ENCODE results near the gene B4GALNT3. TPM values are rescaled to one million over a fixed set of nuclear protein-coding genes. Genes with fewer than 3 reads are reported as not detected.

Gene B4GALNT3
- total and polyA plus RNA-seq, 10 of the 15 experiments (the other 5 are each of a cell fraction or from before 2014, with no cell fraction given), result 0.05 to 4.2 (median 2.7) TPM; not detected in 1

DNA sequence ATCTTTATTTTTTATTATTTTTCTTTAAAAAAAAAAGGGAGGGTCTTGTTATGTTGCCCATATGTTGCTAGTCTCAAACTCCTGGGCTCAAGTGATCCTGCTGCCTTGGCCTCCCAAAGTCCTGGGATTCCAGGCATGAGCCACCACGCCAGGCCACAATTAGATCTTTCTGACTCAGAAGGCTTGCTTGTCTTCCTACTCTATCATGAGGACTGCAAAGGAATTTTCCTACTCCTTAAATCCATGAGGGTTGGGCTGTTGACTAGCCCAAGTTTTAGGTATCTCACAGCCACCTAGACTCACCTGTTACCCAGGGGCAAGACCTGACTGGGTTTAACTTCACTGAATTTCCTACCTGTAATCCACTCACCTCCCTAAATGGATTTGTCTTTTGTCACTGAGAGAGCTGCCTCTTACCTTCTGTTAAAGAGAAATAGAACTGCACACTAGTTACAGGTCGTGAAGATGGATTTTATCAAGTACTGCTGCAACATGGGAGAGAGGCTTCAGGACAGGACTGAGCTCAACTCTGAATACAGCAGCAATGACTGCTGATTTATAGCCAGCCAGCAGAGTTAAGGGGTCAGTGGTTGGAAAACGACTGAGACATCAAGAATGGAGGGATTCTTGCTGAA, 72.3 kb downstream of the B4GALNT3 start (continued):
- TF ChIP-seq, protein P1, sequence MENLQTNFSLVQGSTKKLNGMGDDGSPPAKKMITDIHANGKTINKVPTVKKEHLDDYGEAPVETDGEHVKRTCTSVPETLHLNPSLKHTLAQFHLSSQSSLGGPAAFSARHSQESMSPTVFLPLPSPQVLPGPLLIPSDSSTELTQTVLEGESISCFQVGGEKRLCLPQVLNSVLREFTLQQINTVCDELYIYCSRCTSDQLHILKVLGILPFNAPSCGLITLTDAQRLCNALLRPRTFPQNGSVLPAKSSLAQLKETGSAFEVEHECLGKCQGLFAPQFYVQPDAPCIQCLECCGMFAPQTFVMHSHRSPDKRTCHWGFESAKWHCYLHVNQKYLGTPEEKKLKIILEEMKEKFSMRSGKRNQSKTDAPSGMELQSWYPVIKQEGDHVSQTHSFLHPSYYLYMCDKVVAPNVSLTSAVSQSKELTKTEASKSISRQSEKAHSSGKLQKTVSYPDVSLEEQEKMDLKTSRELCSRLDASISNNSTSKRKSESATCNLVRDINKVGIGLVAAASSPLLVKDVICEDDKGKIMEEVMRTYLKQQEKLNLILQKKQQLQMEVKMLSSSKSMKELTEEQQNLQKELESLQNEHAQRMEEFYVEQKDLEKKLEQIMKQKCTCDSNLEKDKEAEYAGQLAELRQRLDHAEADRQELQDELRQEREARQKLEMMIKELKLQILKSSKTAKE (IDR thresholded peaks at IDR 0.05; ENCODE audit: low read depth, poor library complexity, severe bottlenecking), result no peak
- TF ChIP-seq PAX8 (IDR thresholded peaks at IDR 0.05) (no peak), ZNF622 (IDR thresholded peaks at IDR 0.05) (no peak), LARP7 (IDR thresholded peaks at IDR 0.05) (no peak)

DNA sequence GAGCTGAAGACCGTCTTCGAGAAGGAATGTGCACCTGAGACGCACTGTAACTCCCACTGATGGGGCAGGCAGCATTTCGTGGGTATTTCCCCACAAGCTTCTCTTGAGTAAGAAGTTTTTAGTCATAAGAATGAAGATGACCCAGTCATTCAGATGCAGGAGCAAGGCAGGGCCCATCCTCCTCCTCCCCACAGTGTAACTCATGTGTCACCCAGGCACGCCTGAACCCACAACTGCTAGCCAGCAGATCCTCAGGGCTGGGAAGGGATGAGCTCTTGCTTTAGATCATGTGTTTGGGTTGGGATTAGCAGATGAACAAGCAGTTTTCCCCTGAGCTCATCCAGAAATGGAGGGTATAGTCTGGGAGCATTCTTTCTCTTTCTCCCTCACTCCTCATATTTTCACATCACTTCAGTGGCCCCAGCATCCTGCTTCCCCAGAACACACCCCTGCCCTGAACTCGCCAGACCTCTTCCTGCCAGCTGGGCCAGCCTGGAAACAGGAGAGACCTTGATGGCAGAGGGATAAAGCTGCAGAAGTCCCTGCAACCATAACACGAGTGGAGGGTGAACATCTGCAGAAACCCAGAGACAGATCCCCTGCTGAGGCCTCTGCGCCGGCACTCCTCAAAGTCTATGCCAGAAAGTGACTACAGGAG, 73.3 kb downstream of the B4GALNT3 start:
- SMC1A ChIA-PET (ENCODE audit: uncharacterized antibody, unreplicated experiment), result no interaction called here
- no peak overlapping the region for H3K4me3 ChIP-seq
- no peaks in the 10 kb centered on the region for H3K4me1 ChIP-seq (ENCODE audit: control insufficient read depth, insufficient read depth, low read length)
- no peaks in the 10 kb centered on the region for H3K79me2 ChIP-seq (ENCODE audit: control insufficient read depth, insufficient read depth, low read length)
- H3K36me3 ChIP-seq (ENCODE audit: control insufficient read depth in 2 of 2, insufficient read depth in 2 of 2, low read length in 1 of 2), result no peaks in the 10 kb centered on the region
- H4K20me1 ChIP-seq (ENCODE audit: control insufficient read depth, insufficient read depth), result no peaks in the 10 kb centered on the region
- RAD21 ChIA-PET (ENCODE audit: unreplicated experiment), result interaction anchor here (0.6 kb wide), 1 partner anchor 23 kb away, joined by 4 read pairs; no protein-coding TSS in a partner anchor
- ATAC-seq (no peak), DNase-seq (ENCODE audit: low read depth, low spot score) (no peak), FAIRE-seq (no peak)
- no peak overlapping the region for H3K9ac ChIP-seq (ENCODE audit: control insufficient read depth, insufficient read depth, low read length)
- peaks cover 0 to 2% of the 10 kb centered on the region in 2 experiments; a peak in 2 of 4 replicates for H3K27me3 ChIP-seq (replicated peaks in 1 of 2; ENCODE audit: control insufficient read depth in 2 of 2, insufficient read depth in 2 of 2, low read length in 1 of 2)
- BruUV-seq (replicated peaks), result no TSS peak
- intact Hi-C loops (cut with micrococcal nuclease; ENCODE audit: unreplicated experiment), result loop anchor here (5.0 kb wide), 1 partner anchor 76 kb away; the partner anchor contains the start of gene B4GALNT3
- in situ Hi-C loops (cut with MboI), result no loop called here
- POLR2A ChIA-PET, result no interaction called here
- H3K9me3 ChIP-seq (replicated peaks; ENCODE audit: control insufficient read depth, insufficient read depth, low read length), result peaks cover 3% of the 10 kb centered on the region; the same call in 2 of the 3 replicates
- no peak overlapping the region for H2AFZ ChIP-seq (ENCODE audit: control insufficient read depth, low read depth, low read length)
- no peak overlapping the region for H3K27ac ChIP-seq (ENCODE audit: control insufficient read depth, insufficient read depth)
- no peak overlapping the region for H3K4me2 ChIP-seq (ENCODE audit: control insufficient read depth, insufficient read depth)
- 42% methylated on average over 9 of the region's 9 CpGs for WGBS (ENCODE audit: insufficient coverage, insufficient replicate concordance, low lambda C conversion rate, missing lambda C conversion rate)
- CTCF ChIA-PET, result interaction anchor here (0.8 to 1.1 kb wide), 3 partner anchors 14 to 83 kb away, joined by 3 to 4 read pairs (median 3); no protein-coding TSS in a partner anchor
- TF ChIP-seq POU2F2 (IDR thresholded peaks at IDR 0.05; ENCODE audit: borderline replicate concordance, low read depth, low read length) (no peak), ETV6 (conservative IDR thresholded peaks at IDR 0.05 in 1 of 2, IDR thresholded peaks at IDR 0.05 in 1 of 2; ENCODE audit: borderline replicate concordance in 1 of 2, low read depth in 1 of 2) (no peak), CBFB (IDR thresholded peaks at IDR 0.05; ENCODE audit: low read depth) (no peak), POLR2AphosphoS5 (IDR thresholded peaks at IDR 0.05; ENCODE audit: low read length) (no peak), EGR1 (IDR thresholded peaks at IDR 0.05; ENCODE audit: borderline replicate concordance in 1 of 2, low read depth in 2 of 2, low read length in 2 of 2) (no peak), YY1 (IDR thresholded peaks at IDR 0.05; ENCODE audit: low read depth, low read length) (no peak), CHD4 (IDR thresholded peaks at IDR 0.05) (no peak), HDAC6 (IDR thresholded peaks at IDR 0.05; ENCODE audit: unreplicated experiment) (no peak), CHD2 (IDR thresholded peaks at IDR 0.05; ENCODE audit: borderline replicate concordance, low read depth, low read length) (no peak), NFIC (IDR thresholded peaks at IDR 0.05; ENCODE audit: low read depth, low read length) (no peak), YBX1 (IDR thresholded peaks at IDR 0.05) (no peak), EED (IDR thresholded peaks at IDR 0.05; ENCODE audit: low read depth) (no peak)
- TF ChIP-seq, protein P2, sequence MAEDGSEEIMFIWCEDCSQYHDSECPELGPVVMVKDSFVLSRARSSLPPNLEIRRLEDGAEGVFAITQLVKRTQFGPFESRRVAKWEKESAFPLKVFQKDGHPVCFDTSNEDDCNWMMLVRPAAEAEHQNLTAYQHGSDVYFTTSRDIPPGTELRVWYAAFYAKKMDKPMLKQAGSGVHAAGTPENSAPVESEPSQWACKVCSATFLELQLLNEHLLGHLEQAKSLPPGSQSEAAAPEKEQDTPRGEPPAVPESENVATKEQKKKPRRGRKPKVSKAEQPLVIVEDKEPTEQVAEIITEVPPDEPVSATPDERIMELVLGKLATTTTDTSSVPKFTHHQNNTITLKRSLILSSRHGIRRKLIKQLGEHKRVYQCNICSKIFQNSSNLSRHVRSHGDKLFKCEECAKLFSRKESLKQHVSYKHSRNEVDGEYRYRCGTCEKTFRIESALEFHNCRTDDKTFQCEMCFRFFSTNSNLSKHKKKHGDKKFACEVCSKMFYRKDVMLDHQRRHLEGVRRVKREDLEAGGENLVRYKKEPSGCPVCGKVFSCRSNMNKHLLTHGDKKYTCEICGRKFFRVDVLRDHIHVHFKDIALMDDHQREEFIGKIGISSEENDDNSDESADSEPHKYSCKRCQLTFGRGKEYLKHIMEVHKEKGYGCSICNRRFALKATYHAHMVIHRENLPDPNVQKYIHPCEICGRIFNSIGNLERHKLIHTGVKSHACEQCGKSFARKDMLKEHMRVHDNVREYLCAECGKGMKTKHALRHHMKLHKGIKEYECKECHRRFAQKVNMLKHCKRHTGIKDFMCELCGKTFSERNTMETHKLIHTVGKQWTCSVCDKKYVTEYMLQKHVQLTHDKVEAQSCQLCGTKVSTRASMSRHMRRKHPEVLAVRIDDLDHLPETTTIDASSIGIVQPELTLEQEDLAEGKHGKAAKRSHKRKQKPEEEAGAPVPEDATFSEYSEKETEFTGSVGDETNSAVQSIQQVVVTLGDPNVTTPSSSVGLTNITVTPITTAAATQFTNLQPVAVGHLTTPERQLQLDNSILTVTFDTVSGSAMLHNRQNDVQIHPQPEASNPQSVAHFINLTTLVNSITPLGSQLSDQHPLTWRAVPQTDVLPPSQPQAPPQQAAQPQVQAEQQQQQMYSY (CRISPR knock-in tag; IDR thresholded peaks at IDR 0.05), result no peak

All from GM12878 (cell line).